SK-N-SH (cell line): ENCODE data around the gene ABHD1. TPM values are rescaled to one million over a fixed set of nuclear protein-coding genes. Genes with fewer than 3 reads are reported as not detected.
A peak's percentile ranks its signal among the peaks of the same experiment; 100 is the strongest.

Experiments used
- CTCF ChIA-PET: fragments of 300-600, 350-600 bp; formaldehyde crosslinking; extraction: SDS; loops from one replicate; lab custom pipeline; 2021; lab: Yijun Ruan, JAX
- POLR2A ChIA-PET: fragments of 350-600 bp; sonication (Branson Sonifier 250); formaldehyde crosslinking; extraction: SDS; loops from one replicate; lab custom pipeline; 2020; ENCODE audit warnings: antibody characterized with exemption, inconsistent platforms; lab: Yijun Ruan, JAX
- DNase-seq: peaks from one replicate; pipeline ENCODE4 v3.0.0; 2012
- H2AFZ ChIP-seq: fragments of 200-600 bp; sonication (generic); 2 replicates; pipeline ENCODE4 v1.8.1; 2016; ENCODE audit warnings: antibody characterized with exemption, mild to moderate bottlenecking, low read depth
- H3F3A ChIP-seq: fragments of 200-600 bp; sonication (generic); replicated peaks from 2 replicates; pipeline ENCODE3; 2016; ENCODE audit warnings: antibody characterized with exemption, mild to moderate bottlenecking; ENCODE audit not compliant: insufficient read depth
- H3K27ac ChIP-seq, 2 experiments: fragments of 200-500 bp in 1 of 2; fragments of 200-600 bp in 1 of 2; sonication (Bioruptor generic) in 1 of 2; sonication (generic), shearing (Covaris generic) in 1 of 2; 2 replicates each; pipeline versions ENCODE4 v1.5.1 to v1.6.1; 2014 to 2016; ENCODE audit warnings: low read depth in 2 of 2, inconsistent platforms in 1 of 2, low read length in 1 of 2, mild to moderate bottlenecking in 1 of 2, mixed read lengths in 1 of 2
- H3K27me3 ChIP-seq: fragments of 200-600 bp; sonication (generic), shearing (Covaris generic); 2 replicates; pipeline ENCODE4 v1.6.1; 2016; ENCODE audit warnings: mixed run types; ENCODE audit not compliant: insufficient read depth
- H3K36me3 ChIP-seq, 2 experiments: fragments of 200-500 bp in 1 of 2; fragments of 200-600 bp in 1 of 2; sonication (Bioruptor generic) in 1 of 2; sonication (generic) in 1 of 2; replicated peaks in 1 of 2; 2 replicates each; pipeline versions ENCODE3 to v1.5.1; 2014 to 2016; ENCODE audit warnings: low read length in 1 of 2, mild to moderate bottlenecking in 1 of 2; ENCODE audit not compliant: insufficient read depth in 2 of 2, control insufficient read depth in 1 of 2
- H3K4me1 ChIP-seq, 2 experiments: fragments of 200-500 bp in 1 of 2; fragments of 200-600 bp in 1 of 2; sonication (Bioruptor generic) in 1 of 2; sonication (generic), shearing (Covaris generic) in 1 of 2; 2 replicates each; pipeline versions ENCODE4 v1.5.1 to v1.6.1; 2014 to 2016; ENCODE audit warnings: low read depth in 1 of 2, low read length in 1 of 2, mixed run types in 1 of 2; ENCODE audit not compliant: insufficient read depth in 2 of 2, control insufficient read depth in 1 of 2
- H3K4me2 ChIP-seq: fragments of 200-600 bp; sonication (generic), shearing (Covaris generic); 2 replicates; pipeline ENCODE4 v1.6.1; 2017; ENCODE audit warnings: mixed run types
- H3K4me3 ChIP-seq, 2 experiments: fragments of 200-500 bp in 1 of 2; fragments of 200-600 bp in 1 of 2; sonication (Bioruptor generic) in 1 of 2; sonication (generic), shearing (Covaris generic) in 1 of 2; 2 replicates each; pipeline versions ENCODE4 v1.5.1 to v1.8.1; 2014 to 2016; ENCODE audit warnings: low read depth in 2 of 2, inconsistent platforms in 1 of 2, low read length in 1 of 2, mild to moderate bottlenecking in 1 of 2, mixed read lengths in 1 of 2, moderate library complexity in 1 of 2
- H3K79me2 ChIP-seq: fragments of 200-600 bp; sonication (generic); 2 replicates; pipeline ENCODE4 v1.8.1; 2017; ENCODE audit warnings: mild to moderate bottlenecking; ENCODE audit not compliant: insufficient read depth
- H3K9ac ChIP-seq: fragments of 200-600 bp; sonication (generic); 2 replicates; pipeline ENCODE4 v1.6.1; 2017; ENCODE audit warnings: mixed run types
- H3K9me2 ChIP-seq: fragments of 200-600 bp; sonication (generic); 2 replicates; pipeline ENCODE4 v1.6.1; 2017; ENCODE audit warnings: mixed run types
- H3K9me3 ChIP-seq: fragments of 200-600 bp; sonication (generic); 2 replicates; pipeline ENCODE4 v1.6.1; 2017; ENCODE audit warnings: mixed run types, mild to moderate bottlenecking, moderate library complexity
- H4K20me1 ChIP-seq: fragments of 200-600 bp; sonication (generic); 2 replicates; pipeline ENCODE4 v1.6.1; 2017; ENCODE audit warnings: mild to moderate bottlenecking, mixed run types; ENCODE audit not compliant: insufficient read depth
- CHD2 ChIP-seq: fragments of 150-350 bp; IDR thresholded peaks from 2 replicates; pipeline ENCODE4 v1.6.1; 2018; ENCODE audit warnings: low read length; ENCODE audit not compliant: partially characterized antibody
- CTCF ChIP-seq: fragments of 200-600 bp; sonication (generic); IDR thresholded peaks from 2 replicates; pipeline ENCODE4 v1.6.1; 2017; ENCODE audit warnings: antibody characterized with exemption, mild to moderate bottlenecking, moderate library complexity
- ELF1 ChIP-seq: IDR thresholded peaks from 2 replicates; pipeline ENCODE4 v1.4.0; 2012
- EP300 ChIP-seq, 2 experiments: IDR thresholded peaks; 2 replicates each; pipeline versions ENCODE4 v1.4.0 to v1.6.1; 2012; ENCODE audit warnings: borderline replicate concordance in 1 of 2, low read depth in 1 of 2, low read length in 1 of 2
- EZH2phosphoT487 ChIP-seq: fragments of 200-600 bp; sonication (generic); IDR thresholded peaks from 2 replicates; pipeline ENCODE4 v1.6.1; 2017; ENCODE audit warnings: low read depth, mixed run types, mild to moderate bottlenecking, antibody characterized with exemption, moderate library complexity, borderline replicate concordance
- FOSL2 ChIP-seq: IDR thresholded peaks from 2 replicates; pipeline ENCODE4 v1.4.0; 2012; ENCODE audit warnings: low read depth, mild to moderate bottlenecking, moderate library complexity, borderline replicate concordance
- FOXJ3 ChIP-seq: sonication (generic); formaldehyde crosslinking; IDR thresholded peaks from 2 replicates; pipeline ENCODE4 v1.5.1; 2020; ENCODE audit warnings: mild to moderate bottlenecking, missing genetic modification reagents
- FOXM1 ChIP-seq: IDR thresholded peaks from 2 replicates; pipeline ENCODE4 v1.4.0; 2012; ENCODE audit warnings: low read depth, mild to moderate bottlenecking
- MAX ChIP-seq: IDR thresholded peaks from 2 replicates; pipeline ENCODE4 v1.4.0; 2012; ENCODE audit warnings: low read depth
- MXI1 ChIP-seq: IDR thresholded peaks from 2 replicates; pipeline ENCODE4 v1.6.1; 2012; ENCODE audit warnings: mild to moderate bottlenecking, low read depth, low read length, improper control_type of control experiment
- NFIC ChIP-seq: IDR thresholded peaks from 2 replicates; pipeline ENCODE4 v1.4.0; 2012; ENCODE audit warnings: borderline replicate concordance
- NRF1 ChIP-seq: IDR thresholded peaks from 2 replicates; pipeline ENCODE4 v1.6.1; 2012; ENCODE audit warnings: low read depth, mild to moderate bottlenecking, low read length
- POLR2AphosphoS5 ChIP-seq: IDR thresholded peaks from 2 replicates; pipeline ENCODE4 v1.6.1; 2012; ENCODE audit warnings: low read depth, low read length
- REST ChIP-seq: IDR thresholded peaks from 2 replicates; pipeline ENCODE4 v1.6.1; 2012; ENCODE audit warnings: mild to moderate bottlenecking, low read depth, low read length, moderate library complexity
- RFX5 ChIP-seq: IDR thresholded peaks from 2 replicates; pipeline ENCODE4 v1.6.1; 2012; ENCODE audit warnings: mild to moderate bottlenecking, improper control_type of control experiment, low read length
- RXRA ChIP-seq: IDR thresholded peaks from 2 replicates; pipeline ENCODE4 v1.4.0; 2012; ENCODE audit warnings: low read depth, mild to moderate bottlenecking, borderline replicate concordance
- SIN3A ChIP-seq: IDR thresholded peaks from 2 replicates; pipeline ENCODE4 v1.6.1; 2012; ENCODE audit warnings: low read depth, mild to moderate bottlenecking, low read length, moderate library complexity, borderline replicate concordance
- TCF12 ChIP-seq: IDR thresholded peaks from 2 replicates; pipeline ENCODE4 v1.4.0; 2012
- USF1 ChIP-seq: IDR thresholded peaks from 2 replicates; pipeline ENCODE4 v1.4.0; 2012; ENCODE audit warnings: low read depth, borderline replicate concordance
- USF2 ChIP-seq: fragments of 150-350 bp; IDR thresholded peaks from 2 replicates; pipeline ENCODE4 v1.6.1; 2017; ENCODE audit warnings: antibody characterized with exemption, low read length, low read depth, borderline replicate concordance
- ZBTB33 ChIP-seq: IDR thresholded peaks from 2 replicates; pipeline ENCODE4 v1.4.0; 2012; ENCODE audit warnings: low read depth, borderline replicate concordance
- WGBS: methylation state at CpG from one replicate; pipeline ENCODE4 v1.1.6; 2017; ENCODE audit warnings: low lambda C conversion rate; 5-methylcytosine and 5-hydroxymethylcytosine counted together
- polyA plus RNA-seq, 3 experiments: library from polyadenylated mRNA; depleted of rRNA; stranded (reverse); fragments of >200 nt; gene quantifications; 2 replicates each; pipeline ENCODE4 v1.2.3, GENCODE V29; 2012

ABHD1 gene
- polyA plus RNA-seq, 1 of the 3 experiments (the other 2 are of a cell fraction): 3.3 TPM

GRCh38 chr2:27139310-27139709 is 15.7 kb downstream of the ABHD1 start, which contains the start of gene PRR30 (continued):
- TF ChIP-seq REST (no peak), EP300 (IDR thresholded peaks at IDR 0.05; ENCODE audit: borderline replicate concordance in 1 of 2, low read depth in 1 of 2, low read length in 1 of 2) (no peak), POLR2AphosphoS5 (no peak), EZH2phosphoT487 (no peak), TCF12 (no peak), FOSL2 (no peak), FOXM1 (no peak)
- TF ChIP-seq, all 33 proteins: peak for 0

- Histone ChIP-seq H3K36me3 (no peaks in the 10 kb centered on the region), H3K4me1 (no peaks in the 10 kb centered on the region), H4K20me1 (no peaks in the 10 kb centered on the region), H3K27ac (no peak overlapping the region), H3K9me2 (no peaks in the 10 kb centered on the region), H3K79me2 (no peaks in the 10 kb centered on the region), H3K4me3 (no peak overlapping the region), H3K4me2 (no peak overlapping the region), H3K9ac (no peak overlapping the region), H3K9me3 (peaks cover 6% of the 10 kb centered on the region), H3F3A (no peaks in the 10 kb centered on the region), H3K27me3 (peaks cover 29% of the 10 kb centered on the region; the same call in 1 of the 2 replicates), H2AFZ (no peak overlapping the region)
- POLR2A ChIA-PET: no interaction called here
- CTCF ChIA-PET: interaction anchor here (1.0 to 1.9 kb wide), 4 partner anchors 9 to 56 kb away, joined by 3 to 5 read pairs (median 4); partner anchors contain the start of genes ABHD1, KHK and PREB
- TF ChIP-seq FOXM1 (no peak), SIN3A (no peak), FOXJ3 (no peak), CHD2 (no peak), MAX (no peak), FOSL2 (no peak), CTCF (no peak), USF1 (no peak), ELF1 (no peak), MXI1 (no peak), USF2 (no peak), RXRA (no peak), NFIC (no peak), ZBTB33 (no peak), NRF1 (no peak), RFX5 (no peak)
- 63% methylated on average over 1 of the region's 1 CpG for WGBS
- peak; percentile 6 for DNase-seq
Observed at GRCh38 chr2:27143285-27143684, 19.7 kb downstream of the ABHD1 start.
